SU-DHL-6 (cell line): Measurements from ENCODE around the gene SPAG7.

Experiments
- H2AFZ ChIP-seq: fragments of 200-600 bp; sonication (generic); 2 replicates; pipeline ENCODE4 v1.6.1; 2014; ENCODE audit warnings: low read depth, mild to moderate bottlenecking, moderate library complexity, mixed read lengths, antibody characterized with exemption, low read length; ENCODE audit not compliant: severe bottlenecking
- H3F3A ChIP-seq: fragments of 200-600 bp; shearing (Covaris generic); 2 replicates; pipeline ENCODE4 v1.6.0; 2016; ENCODE audit warnings: antibody characterized with exemption, mild to moderate bottlenecking; ENCODE audit not compliant: insufficient read depth
- H3K27ac ChIP-seq: fragments of 200-600 bp; sonication (generic); 2 replicates; pipeline ENCODE4 v1.5.1; 2016; ENCODE audit warnings: low read depth, mild to moderate bottlenecking, low read length, moderate library complexity, mixed read lengths
- H3K27me3 ChIP-seq: fragments of 200-600 bp; sonication (generic), shearing (Covaris generic); 2 replicates; pipeline ENCODE4 v1.6.0; 2014; ENCODE audit warnings: mild to moderate bottlenecking, low read length
- H3K36me3 ChIP-seq: fragments of 200-600 bp; sonication (generic); 2 replicates; pipeline ENCODE4 v1.6.1; 2014; ENCODE audit warnings: mild to moderate bottlenecking, low read length, mixed read lengths
- H3K4me2 ChIP-seq: fragments of 300-600, 200-600 bp; shearing (Covaris generic), sonication (generic); 2 replicates; pipeline ENCODE4 v1.6.0; 2014; ENCODE audit warnings: low read length, low read depth, mild to moderate bottlenecking; ENCODE audit not compliant: poor library complexity, severe bottlenecking
- H3K4me3 ChIP-seq: fragments of 200-600 bp; sonication (generic); 2 replicates; pipeline ENCODE4 v1.5.1; 2014; ENCODE audit warnings: antibody characterized with exemption, low read length, mild to moderate bottlenecking, mixed read lengths; ENCODE audit not compliant: insufficient read depth, poor library complexity, severe bottlenecking
- H3K79me2 ChIP-seq: fragments of 200-600 bp; sonication (generic); 2 replicates; pipeline ENCODE4 v1.6.1; 2014; ENCODE audit warnings: mild to moderate bottlenecking, low read length, moderate library complexity; ENCODE audit not compliant: insufficient read depth
- H3K9ac ChIP-seq: fragments of 200-600 bp; sonication (generic); 2 replicates; pipeline ENCODE4 v1.7.0; 2014; ENCODE audit warnings: mild to moderate bottlenecking, low read length
- H3K9me2 ChIP-seq: fragments of 200-600 bp; sonication (generic); replicated peaks from 2 replicates; pipeline ENCODE4 v1.6.1; 2014; ENCODE audit warnings: low read length; ENCODE audit not compliant: insufficient read depth
- H3K9me3 ChIP-seq: fragments of 200-600 bp; sonication (generic); 2 replicates; pipeline ENCODE4 v1.6.1; 2014; ENCODE audit warnings: low read length, mixed read lengths; ENCODE audit not compliant: insufficient read depth
- H4K20me1 ChIP-seq: fragments of 200-600 bp; sonication (generic); 2 replicates; pipeline ENCODE4 v1.6.1; 2014; ENCODE audit warnings: low read depth, mild to moderate bottlenecking, antibody characterized with exemption, low read length, moderate library complexity, mixed read lengths
- EZH2phosphoT487 ChIP-seq: fragments of 200-600 bp; sonication (generic), shearing (Covaris generic); conservative IDR thresholded peaks from 2 replicates; pipeline ENCODE4 v1.6.1; 2018; ENCODE audit warnings: mild to moderate bottlenecking, antibody characterized with exemption, low read length, moderate library complexity, mixed read lengths
- TF ChIP-seq, protein P1 (sequence below): fragments of 200-600 bp; sonication (generic); IDR thresholded peaks from one replicate; pipeline ENCODE4 v1.5.1; 2017; ENCODE audit warnings: antibody characterized with exemption, mild to moderate bottlenecking, low read length, moderate library complexity; ENCODE audit not compliant: insufficient read depth, poor library complexity, severe bottlenecking

SPAG7 gene

GRCh38 chr17:4946312-4946976, 21.2 kb downstream of the SPAG7 start:
- Histone ChIP-seq H3K9me2 (no peaks in the 10 kb centered on the region), H3F3A (peaks cover 65% of the 10 kb centered on the region), H3K79me2 (peaks cover 52% of the 10 kb centered on the region), H3K27ac (peak overlapping the region; percentile 100), H4K20me1 (peaks cover 3% of the 10 kb centered on the region; the same call in 1 of the 2 replicates), H3K4me3 (peak overlapping the region; percentile 100), H3K36me3 (peaks cover 11% of the 10 kb centered on the region; the same call in 1 of the 2 replicates), H2AFZ (no peak overlapping the region), H3K27me3 (no peaks in the 10 kb centered on the region), H3K4me2 (peak overlapping the region; percentile 90), H3K9me3 (no peaks in the 10 kb centered on the region), H3K9ac (peak overlapping the region; percentile 100)
- TF ChIP-seq, protein P1, sequence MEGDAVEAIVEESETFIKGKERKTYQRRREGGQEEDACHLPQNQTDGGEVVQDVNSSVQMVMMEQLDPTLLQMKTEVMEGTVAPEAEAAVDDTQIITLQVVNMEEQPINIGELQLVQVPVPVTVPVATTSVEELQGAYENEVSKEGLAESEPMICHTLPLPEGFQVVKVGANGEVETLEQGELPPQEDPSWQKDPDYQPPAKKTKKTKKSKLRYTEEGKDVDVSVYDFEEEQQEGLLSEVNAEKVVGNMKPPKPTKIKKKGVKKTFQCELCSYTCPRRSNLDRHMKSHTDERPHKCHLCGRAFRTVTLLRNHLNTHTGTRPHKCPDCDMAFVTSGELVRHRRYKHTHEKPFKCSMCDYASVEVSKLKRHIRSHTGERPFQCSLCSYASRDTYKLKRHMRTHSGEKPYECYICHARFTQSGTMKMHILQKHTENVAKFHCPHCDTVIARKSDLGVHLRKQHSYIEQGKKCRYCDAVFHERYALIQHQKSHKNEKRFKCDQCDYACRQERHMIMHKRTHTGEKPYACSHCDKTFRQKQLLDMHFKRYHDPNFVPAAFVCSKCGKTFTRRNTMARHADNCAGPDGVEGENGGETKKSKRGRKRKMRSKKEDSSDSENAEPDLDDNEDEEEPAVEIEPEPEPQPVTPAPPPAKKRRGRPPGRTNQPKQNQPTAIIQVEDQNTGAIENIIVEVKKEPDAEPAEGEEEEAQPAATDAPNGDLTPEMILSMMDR = no peak
- TF ChIP-seq EZH2phosphoT487 = no peak

GRCh38 chr17:4945944-4946280, 21.7 kb downstream of the SPAG7 start:
- Histone ChIP-seq H3K9me2 (no peaks in the 10 kb centered on the region), H3K36me3 (peaks cover 11% of the 10 kb centered on the region; the same call in 1 of the 2 replicates), H3K4me3 (peak overlapping the region; percentile 100), H4K20me1 (peaks cover 3% of the 10 kb centered on the region; the same call in 1 of the 2 replicates), H3K27me3 (no peaks in the 10 kb centered on the region), H3K4me2 (peak overlapping the region; percentile 90), H3K79me2 (peaks cover 57% of the 10 kb centered on the region), H3K27ac (peak overlapping the region; percentile 100), H3K9ac (peak overlapping the region; percentile 100), H3K9me3 (no peaks in the 10 kb centered on the region), H2AFZ (no peak overlapping the region), H3F3A (peaks cover 70% of the 10 kb centered on the region)
- TF ChIP-seq, protein P1 = no peak
- TF ChIP-seq EZH2phosphoT487 = no peak

DNA sequence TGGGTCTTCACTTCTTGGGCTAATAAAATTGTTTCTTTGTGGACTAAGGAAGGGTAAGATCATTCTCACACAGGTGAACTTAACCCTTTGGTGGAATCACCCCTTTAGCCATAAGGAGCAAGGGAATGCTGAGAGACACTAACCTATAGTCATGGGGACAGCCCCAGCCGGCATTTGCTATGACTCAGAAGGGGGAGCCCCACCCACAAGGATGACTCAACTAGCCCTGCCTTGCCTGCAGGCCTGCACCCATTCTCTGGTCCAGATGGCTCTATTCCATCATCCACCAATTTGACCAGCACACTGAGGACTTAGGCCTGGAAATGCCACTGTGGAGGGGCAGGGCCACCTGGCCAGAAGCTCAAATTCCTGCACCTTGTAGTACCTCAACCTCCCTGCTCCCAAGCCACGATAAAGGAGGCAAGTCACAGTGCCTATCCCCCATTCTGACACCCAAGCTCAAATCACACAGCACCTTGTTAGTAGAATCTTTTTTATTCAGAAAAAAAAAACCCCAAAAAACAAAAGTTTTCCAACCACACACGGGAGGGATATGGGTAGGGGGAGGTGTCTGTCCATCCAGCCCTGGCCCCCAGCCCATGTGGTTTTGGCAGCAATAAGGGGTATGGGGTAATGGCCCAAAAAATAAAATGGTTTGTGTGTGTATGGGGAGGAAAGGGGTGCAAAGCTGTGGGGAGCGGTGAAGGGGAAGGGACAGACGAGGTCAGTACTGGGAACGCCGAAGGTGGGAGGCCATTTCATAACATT, 22.3 kb downstream of the SPAG7 start:
- TF ChIP-seq, protein P1 = no peak
- no peak for TF ChIP-seq EZH2phosphoT487
- H3K9me2 ChIP-seq = no peaks in the 10 kb centered on the region
- peaks cover 11% of the 10 kb centered on the region; the same call in 1 of the 2 replicates for H3K36me3 ChIP-seq
- H2AFZ ChIP-seq = no peak overlapping the region
- peaks cover 3% of the 10 kb centered on the region; the same call in 1 of the 2 replicates for H4K20me1 ChIP-seq
- H3K4me2 ChIP-seq = peak overlapping the region; percentile 90
- peak overlapping the region; percentile 37; the same call in 1 of the 2 replicates for H3K9ac ChIP-seq
- peak overlapping the region; percentile 20 for H3K4me3 ChIP-seq
- peak overlapping the region; percentile 100 for H3K27ac ChIP-seq
- H3K27me3 ChIP-seq = no peaks in the 10 kb centered on the region
- H3F3A ChIP-seq = peaks cover 73% of the 10 kb centered on the region
- no peaks in the 10 kb centered on the region for H3K9me3 ChIP-seq
- peaks cover 62% of the 10 kb centered on the region for H3K79me2 ChIP-seq
